HUES64 (cell line): ENCODE data around the gene C16orf96.

Experiments
- H3K27ac ChIP-seq: 2 replicates; pipeline ENCODE4 v1.7.0; 2013; ENCODE audit warnings: low read depth, low read length, inconsistent platforms
- H3K27me3 ChIP-seq: 2 replicates; pipeline ENCODE4 v1.6.1; 2013; ENCODE audit warnings: mild to moderate bottlenecking, low read length; ENCODE audit not compliant: insufficient read depth
- H3K36me3 ChIP-seq: 2 replicates; pipeline ENCODE4 v1.6.1; 2013; ENCODE audit warnings: mild to moderate bottlenecking, low read length; ENCODE audit not compliant: insufficient read depth
- H3K4me1 ChIP-seq: 2 replicates; pipeline ENCODE4 v1.6.1; 2013; ENCODE audit warnings: mild to moderate bottlenecking, low read length, moderate library complexity; ENCODE audit not compliant: insufficient read depth
- H3K4me3 ChIP-seq: 2 replicates; pipeline ENCODE4 v1.5.1; 2013; ENCODE audit warnings: mild to moderate bottlenecking, low read length, moderate library complexity
- H3K9ac ChIP-seq: 2 replicates; pipeline ENCODE4 v1.6.1; 2013; ENCODE audit warnings: mild to moderate bottlenecking, low read depth, low read length
- H3K9me3 ChIP-seq: 2 replicates; pipeline ENCODE4 v1.6.1; 2013; ENCODE audit warnings: low read depth, low read length; ENCODE audit not compliant: insufficient read depth
- WGBS: fragments of 150-250, 120-280 bp; methylation state at CpG from one replicate; pipeline ENCODE4 v1.1.7; 2013; ENCODE audit warnings: missing lambda C conversion rate; 5-methylcytosine and 5-hydroxymethylcytosine counted together

The C16orf96 gene

DNA sequence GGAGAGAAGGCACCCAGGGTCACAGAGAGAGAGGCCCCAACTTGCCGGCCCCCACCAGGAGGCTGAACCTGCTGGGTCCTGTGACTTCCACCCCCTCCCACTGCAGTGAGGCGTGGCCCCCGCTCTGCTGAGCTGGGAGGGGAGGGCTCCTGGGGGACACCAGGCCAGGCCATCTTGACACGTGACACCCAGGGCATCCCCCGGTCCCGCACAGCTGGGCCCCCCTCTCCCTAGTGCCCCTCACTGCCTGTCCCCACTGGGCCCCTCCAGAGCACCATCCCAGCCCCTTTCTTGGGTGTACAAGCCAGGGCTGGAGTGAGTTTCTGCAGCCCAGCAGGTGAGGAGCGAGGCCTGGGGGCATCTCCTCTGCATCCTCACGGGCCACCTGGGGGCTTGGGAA lies 46.2 kb downstream of the C16orf96 start:
- Histone ChIP-seq H3K4me3 (no peak overlapping the region), H3K27ac (no peak overlapping the region), H3K9me3 (no peaks in the 10 kb centered on the region), H3K27me3 (no peaks in the 10 kb centered on the region), H3K4me1 (peaks cover 3% of the 10 kb centered on the region; the same call in 1 of the 2 replicates), H3K36me3 (peaks cover 4% of the 10 kb centered on the region; the same call in 1 of the 2 replicates), H3K9ac (no peak overlapping the region)
- WGBS, result 87% methylated on average over 8 of the region's 8 CpGs

DNA sequence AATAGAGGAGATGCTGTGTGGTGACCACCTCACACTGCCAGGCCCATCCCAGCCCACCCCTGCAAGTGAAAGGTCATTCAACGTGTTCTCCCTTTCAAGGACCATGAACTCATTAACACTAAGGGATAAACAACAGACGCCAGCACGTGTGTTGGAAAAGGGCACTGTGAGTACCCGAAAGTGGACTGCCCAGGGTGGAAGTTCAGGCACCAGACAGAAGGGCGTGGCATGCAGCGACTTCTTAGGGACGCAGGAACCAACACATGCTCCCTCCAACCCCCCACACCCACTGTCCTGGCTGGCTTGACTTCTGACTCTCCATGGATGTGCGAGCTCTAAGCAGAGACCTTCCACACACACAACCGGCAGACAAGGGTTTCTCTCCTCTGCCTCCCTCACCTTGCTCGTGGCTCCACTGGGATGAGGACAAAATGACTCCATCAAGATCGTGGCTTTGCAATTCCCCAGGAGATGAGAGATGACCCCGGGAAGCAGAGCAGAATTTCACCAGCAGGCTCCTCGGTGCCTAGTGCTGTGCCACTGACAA lies 47.6 kb downstream of the C16orf96 start:
- H3K9me3 ChIP-seq, result no peaks in the 10 kb centered on the region
- peaks cover 17% of the 10 kb centered on the region for H3K36me3 ChIP-seq
- H3K4me1 ChIP-seq, result peaks cover 3% of the 10 kb centered on the region; the same call in 1 of the 2 replicates
- H3K9ac ChIP-seq, result no peak overlapping the region
- WGBS, result 90% methylated on average over 13 of the region's 13 CpGs
- no peaks in the 10 kb centered on the region for H3K27me3 ChIP-seq
- H3K27ac ChIP-seq, result no peak overlapping the region
- H3K4me3 ChIP-seq, result no peak overlapping the region

DNA sequence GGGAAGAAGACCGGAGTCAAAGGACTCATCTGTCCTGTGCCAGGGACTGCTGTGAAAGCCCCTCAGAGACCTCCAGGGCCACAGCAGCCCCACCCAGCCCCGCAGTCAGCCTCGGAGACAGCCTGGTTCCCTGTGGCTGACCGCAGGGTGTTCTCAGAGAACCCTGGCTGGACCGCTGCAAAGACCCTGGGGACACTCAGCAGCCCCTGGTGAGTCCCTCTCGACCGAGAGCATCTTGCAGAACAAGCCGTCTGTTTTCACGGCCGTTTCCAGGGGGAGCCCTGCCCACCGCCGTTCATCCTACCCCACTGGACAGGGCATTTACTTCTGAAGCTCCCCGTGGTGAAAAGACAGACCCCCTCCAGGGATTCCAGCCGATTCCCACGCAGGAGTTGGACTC lies 48.3 kb downstream of the C16orf96 start:
- H3K4me3 ChIP-seq, result no peak overlapping the region
- H3K4me1 ChIP-seq, result peaks cover 3% of the 10 kb centered on the region; the same call in 1 of the 2 replicates
- H3K36me3 ChIP-seq, result peaks cover 22% of the 10 kb centered on the region
- no peak overlapping the region for H3K27ac ChIP-seq
- no peaks in the 10 kb centered on the region for H3K27me3 ChIP-seq
- no peaks in the 10 kb centered on the region for H3K9me3 ChIP-seq
- no peak overlapping the region for H3K9ac ChIP-seq
- WGBS, result 83% methylated on average over 15 of the region's 15 CpGs

DNA sequence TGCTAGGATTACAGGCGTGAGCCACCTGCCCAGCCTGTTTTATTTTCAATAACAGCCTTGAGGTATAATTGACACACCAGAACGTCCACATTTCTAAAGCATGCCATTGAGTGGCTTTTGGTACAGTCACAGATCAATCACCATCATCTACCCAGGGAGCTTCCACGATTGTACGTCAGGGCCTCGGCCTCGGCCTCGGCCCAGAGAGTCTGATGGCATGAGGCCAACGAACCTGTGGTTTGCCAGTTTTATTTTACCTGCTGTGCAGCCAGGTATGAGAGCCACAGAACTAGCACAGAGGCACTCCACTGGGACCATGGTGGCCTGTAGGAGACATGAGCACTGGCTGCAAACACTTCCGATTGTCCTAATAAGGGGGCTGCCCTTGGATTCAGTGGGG lies 50.2 kb downstream of the C16orf96 start:
- Histone ChIP-seq H3K9me3 (no peaks in the 10 kb centered on the region), H3K4me3 (no peak overlapping the region), H3K4me1 (peaks cover 3% of the 10 kb centered on the region; the same call in 1 of the 2 replicates), H3K27me3 (no peaks in the 10 kb centered on the region), H3K9ac (no peak overlapping the region), H3K27ac (no peak overlapping the region), H3K36me3 (peaks cover 24% of the 10 kb centered on the region)
- 92% methylated on average over 9 of the region's 9 CpGs for WGBS

DNA sequence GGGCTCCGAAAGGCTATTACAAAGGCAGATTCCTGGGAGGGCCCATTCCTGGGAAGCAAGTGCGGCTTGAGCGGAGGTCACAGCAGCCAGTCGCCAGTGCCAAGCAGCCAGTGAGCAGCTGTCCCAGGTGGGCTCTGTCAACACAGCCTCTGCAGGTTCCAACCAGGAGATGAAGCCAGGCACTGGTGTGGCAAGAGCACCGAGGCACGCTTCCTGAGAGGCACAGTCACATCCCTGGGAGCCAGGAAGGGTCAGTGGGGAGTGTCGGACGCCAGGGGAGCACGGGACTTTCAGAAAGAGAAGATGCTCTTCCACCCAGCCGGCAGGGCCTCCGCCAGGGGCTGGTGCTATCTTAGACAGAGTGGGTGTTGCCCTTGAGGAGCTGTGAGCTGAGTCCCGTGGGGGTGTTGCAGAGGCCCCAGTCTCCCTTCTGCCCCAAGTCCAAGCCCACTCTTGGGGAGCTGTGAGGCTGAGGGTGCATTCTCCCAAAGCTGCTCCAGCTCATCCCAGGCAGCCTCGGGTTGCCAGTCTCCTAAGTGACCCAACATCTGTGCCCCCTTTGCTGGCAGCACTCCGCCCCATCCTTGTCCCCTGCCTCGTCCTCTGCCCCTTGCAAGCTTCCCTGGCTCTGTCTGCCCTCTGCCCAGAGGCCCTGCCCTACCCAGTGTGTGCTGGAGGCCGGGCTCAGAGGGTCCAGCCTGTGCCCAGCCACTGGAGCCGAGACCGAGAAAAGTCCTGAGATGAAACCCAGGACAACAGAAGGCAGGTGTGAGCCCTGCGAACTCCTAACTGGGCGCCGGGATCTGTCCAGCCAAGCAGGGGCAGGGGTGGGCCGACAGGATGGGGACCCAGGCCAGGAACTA lies 51.9 kb downstream of the C16orf96 start:
- no peaks in the 10 kb centered on the region for H3K9me3 ChIP-seq
- no peak overlapping the region for H3K9ac ChIP-seq
- no peak overlapping the region for H3K4me3 ChIP-seq
- no peak overlapping the region for H3K27ac ChIP-seq
- 95% methylated on average over 22 of the region's 22 CpGs for WGBS
- peaks cover 24% of the 10 kb centered on the region for H3K36me3 ChIP-seq
- H3K4me1 ChIP-seq, result 0 out of 2 replicates have a peak, but pooled peaks cover 3% of the 10 kb centered on the region
- H3K27me3 ChIP-seq, result no peaks in the 10 kb centered on the region

DNA sequence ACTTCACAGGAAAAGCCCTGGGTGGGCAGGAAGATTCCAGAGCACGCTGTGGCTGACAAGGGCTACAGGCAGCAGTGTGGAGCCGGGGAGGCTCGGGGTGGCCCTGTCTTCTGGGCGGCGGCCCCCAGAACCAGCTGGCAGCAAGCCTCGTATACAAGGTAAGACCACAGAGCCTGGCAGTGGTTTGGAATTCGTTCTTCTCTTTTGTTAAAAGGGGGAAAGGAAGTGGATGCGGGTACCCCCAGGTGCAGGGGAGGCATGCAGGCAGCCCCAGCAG lies 52.5 kb downstream of the C16orf96 start:
- H3K27ac ChIP-seq, result no peak overlapping the region
- H3K9ac ChIP-seq, result no peak overlapping the region
- H3K4me1 ChIP-seq, result 0 out of 2 replicates have a peak, but pooled peaks cover 8% of the 10 kb centered on the region
- H3K4me3 ChIP-seq, result no peak overlapping the region
- H3K36me3 ChIP-seq, result peaks cover 24% of the 10 kb centered on the region
- no peaks in the 10 kb centered on the region for H3K27me3 ChIP-seq
- 93% methylated on average over 8 of the region's 8 CpGs for WGBS
- H3K9me3 ChIP-seq, result no peaks in the 10 kb centered on the region

DNA sequence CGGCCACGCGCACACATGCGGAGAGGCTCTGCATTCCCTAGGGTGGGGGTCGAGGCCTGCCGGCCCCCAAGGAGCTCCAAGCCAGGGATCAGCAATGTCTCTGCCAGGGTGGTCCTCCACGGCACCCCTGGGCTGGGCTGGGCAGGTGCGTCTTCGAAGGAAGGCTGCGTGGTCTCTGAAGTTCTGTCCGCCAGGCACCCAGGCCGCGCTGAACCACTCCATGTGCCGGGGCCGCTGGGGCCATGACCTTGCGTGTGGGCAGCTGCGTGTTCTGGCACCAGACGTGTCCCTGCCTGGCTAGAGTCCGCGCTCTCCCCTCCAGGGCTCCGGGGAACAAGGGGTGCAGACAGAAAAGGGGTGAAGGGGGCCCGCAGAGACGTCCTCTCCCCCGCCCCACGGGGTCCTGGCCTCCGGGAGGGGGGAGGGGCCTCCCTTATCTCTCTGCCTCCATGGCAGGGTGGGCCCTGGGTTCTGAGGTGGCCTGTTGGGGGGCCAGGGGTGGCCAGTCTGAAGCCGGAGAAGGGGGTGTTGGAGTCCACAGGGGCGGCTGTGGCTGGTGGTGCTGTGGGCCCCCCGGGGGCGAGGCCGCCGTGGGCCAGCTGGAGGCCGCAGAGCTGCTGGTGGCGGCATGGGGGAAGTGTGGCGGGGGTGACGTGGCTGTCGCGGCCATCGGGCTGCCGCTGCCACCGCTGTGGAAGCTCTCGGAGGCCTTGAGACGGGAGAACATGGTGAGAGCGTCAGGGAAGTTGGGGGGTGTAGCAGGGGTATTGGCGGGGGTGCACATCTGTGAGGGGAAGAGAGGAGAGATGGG lies 53.3 kb downstream of the C16orf96 start:
- Histone ChIP-seq H3K4me1 (0 out of 2 replicates have a peak, but pooled peaks cover 9% of the 10 kb centered on the region), H3K27ac (no peak overlapping the region), H3K9ac (no peak overlapping the region), H3K27me3 (no peaks in the 10 kb centered on the region), H3K9me3 (no peaks in the 10 kb centered on the region), H3K36me3 (peaks cover 24% of the 10 kb centered on the region), H3K4me3 (no peak overlapping the region)
- WGBS, result 93% methylated on average over 45 of the region's 45 CpGs

DNA sequence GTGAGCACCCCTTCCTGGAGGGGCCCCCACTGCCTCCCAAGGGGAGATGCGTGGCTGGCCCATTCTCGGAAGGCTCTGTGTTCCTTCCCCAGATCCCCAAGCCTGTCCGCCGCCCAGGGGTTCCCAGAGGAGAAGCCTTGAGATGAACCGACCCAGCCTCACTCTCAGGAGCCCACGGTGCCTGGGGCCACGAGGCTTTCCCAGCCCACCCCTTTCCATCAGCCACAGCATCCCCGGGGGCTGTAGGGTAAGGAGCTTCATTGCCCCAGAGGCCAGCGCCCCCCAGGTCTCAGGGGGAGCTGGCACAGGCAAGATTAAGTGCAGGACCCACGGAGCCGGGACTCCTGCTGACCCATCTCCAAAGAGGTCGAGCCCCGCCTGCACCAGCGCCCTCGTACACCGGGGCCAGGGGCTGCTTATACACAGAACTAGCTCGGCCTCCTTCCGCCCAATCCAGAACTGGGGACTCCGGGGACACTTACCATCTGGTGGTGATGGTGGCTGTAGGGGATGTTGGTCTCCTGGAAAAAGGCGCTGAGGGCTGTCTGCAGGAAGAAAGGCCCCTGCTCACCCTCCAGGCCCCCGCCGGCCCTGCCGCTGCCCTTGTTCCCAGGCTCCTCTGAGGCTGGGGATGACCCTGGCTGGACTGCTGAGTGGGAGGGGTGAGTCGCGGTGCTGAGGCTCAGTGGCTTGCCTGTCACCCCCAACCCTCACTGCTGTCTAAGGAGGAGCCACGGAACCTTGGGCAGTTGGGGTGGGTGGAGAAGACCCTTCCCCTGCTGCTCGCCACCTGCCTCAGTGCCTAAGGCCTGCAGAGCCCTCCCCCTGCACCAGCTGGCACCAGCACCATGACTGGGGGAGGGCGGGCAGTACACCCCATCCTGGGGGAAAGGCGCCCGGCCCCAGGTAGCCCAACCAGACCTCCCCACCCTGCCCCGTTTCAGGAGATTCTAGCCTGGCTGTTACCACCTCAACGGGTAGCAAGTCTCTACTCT lies 54.2 kb downstream of the C16orf96 start:
- Histone ChIP-seq H3K4me1 (0 out of 2 replicates have a peak, but pooled peaks cover 9% of the 10 kb centered on the region), H3K27me3 (no peaks in the 10 kb centered on the region), H3K27ac (no peak overlapping the region), H3K9ac (no peak overlapping the region), H3K9me3 (no peaks in the 10 kb centered on the region), H3K36me3 (peaks cover 24% of the 10 kb centered on the region), H3K4me3 (no peak overlapping the region)
- WGBS, result 92% methylated on average over 32 of the region's 32 CpGs

DNA sequence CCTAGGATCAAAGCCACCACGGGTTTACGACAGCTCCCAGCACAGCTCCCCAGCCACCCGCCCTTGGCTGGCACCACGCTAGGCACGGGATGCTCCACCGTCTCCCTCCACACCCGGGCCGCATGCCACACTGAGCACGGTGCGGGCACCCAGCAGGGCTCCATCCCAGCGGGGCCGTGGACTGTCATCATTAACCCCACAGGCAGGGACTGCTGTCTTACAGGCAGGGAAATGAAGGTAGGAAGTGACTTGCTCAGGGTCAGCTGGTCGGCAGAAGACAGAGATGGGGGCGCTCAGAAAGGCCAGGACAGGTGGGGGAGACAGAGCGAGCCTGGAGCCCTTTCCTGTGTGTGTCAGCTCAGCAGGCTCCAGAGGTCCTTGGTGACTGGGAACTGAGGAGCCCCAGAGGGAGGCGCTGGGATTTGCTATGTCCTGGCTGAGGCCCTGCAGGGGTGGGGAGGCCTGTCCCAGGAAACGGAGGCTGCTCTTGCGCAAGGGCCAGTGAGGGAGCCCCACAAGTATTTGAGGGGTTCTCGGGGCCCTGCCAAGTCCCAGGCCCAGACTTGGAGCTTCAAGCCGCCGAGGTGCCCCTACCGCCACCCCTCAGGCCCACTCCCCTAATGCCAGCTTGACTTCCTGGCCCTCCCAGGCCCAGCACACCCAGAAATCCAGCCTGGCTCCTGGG lies 55.3 kb downstream of the C16orf96 start:
- H3K27me3 ChIP-seq, result no peaks in the 10 kb centered on the region
- H3K9ac ChIP-seq, result no peak overlapping the region
- H3K9me3 ChIP-seq, result no peaks in the 10 kb centered on the region
- H3K36me3 ChIP-seq, result peaks cover 24% of the 10 kb centered on the region
- WGBS, result 93% methylated on average over 22 of the region's 22 CpGs
- H3K4me3 ChIP-seq, result no peak overlapping the region
- H3K4me1 ChIP-seq, result 0 out of 2 replicates have a peak, but pooled peaks cover 9% of the 10 kb centered on the region
- H3K27ac ChIP-seq, result no peak overlapping the region

DNA sequence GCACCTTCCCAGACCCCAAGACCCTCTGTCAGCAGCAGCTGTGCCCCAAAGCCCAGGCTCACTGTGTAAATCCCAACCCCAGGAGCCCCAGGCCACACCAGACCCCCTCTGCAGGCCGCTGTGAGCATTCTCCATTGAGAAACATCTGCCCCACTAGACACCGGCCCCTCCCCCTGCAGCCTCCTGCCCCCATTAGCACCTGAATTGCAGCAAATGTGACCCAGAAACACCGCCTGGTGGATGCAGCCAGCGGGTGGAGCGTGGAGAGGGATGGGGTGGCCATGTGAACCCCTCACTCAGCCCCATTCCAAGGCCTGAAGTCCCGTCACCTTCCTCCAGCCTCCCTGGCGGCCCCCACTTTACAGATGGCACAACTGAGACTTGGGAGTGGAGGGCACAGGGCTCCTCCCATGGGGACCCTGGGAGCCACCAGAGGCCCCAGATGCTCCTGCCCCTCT lies 56.4 kb downstream of the C16orf96 start:
- Histone ChIP-seq H3K4me3 (peak overlapping the region; percentile 94; the same call in 1 of the 2 replicates), H3K36me3 (peaks cover 18% of the 10 kb centered on the region), H3K9ac (peak overlapping the region; percentile 98; the same call in 1 of the 2 replicates), H3K27me3 (no peaks in the 10 kb centered on the region), H3K9me3 (no peaks in the 10 kb centered on the region), H3K4me1 (0 out of 2 replicates have a peak, but pooled peaks cover 14% of the 10 kb centered on the region), H3K27ac (peak overlapping the region; percentile 76; the same call in 1 of the 2 replicates)
- 35% methylated on average over 7 of the region's 7 CpGs for WGBS
